Astrocyte of the cerebellum (primary cell): ENCODE results near the gene CDRT4.

ENCODE experiments used
- DNase-seq: peaks from one replicate; pipeline ENCODE4 v3.0.0-alpha.2; 2011; ENCODE audit warnings: low read depth
- H3K4me3 ChIP-seq: 2 replicates; pipeline ENCODE4 v1.5.1; 2011; ENCODE audit warnings: mild to moderate bottlenecking, low read depth, low read length, moderate library complexity
- in situ Hi-C: cut with HindIII; loops from 2 replicates; pipeline ENCODE4 v1.10.0; 2017; ENCODE audit warnings: low sequenced_read_pairs
- TF ChIP-seq, protein P1 (sequence below): IDR thresholded peaks from 2 replicates; pipeline ENCODE4 v1.5.1; 2012; ENCODE audit warnings: low read length, low read depth, moderate library complexity, mild to moderate bottlenecking; ENCODE audit errors: missing control alignments

CDRT4 gene

GRCh38 chr17:15503731-15504130, 36.3 kb upstream of the CDRT4 start:
- no peak overlapping the region for H3K4me3 ChIP-seq
- in situ Hi-C loops, result no loop called here
- TF ChIP-seq, protein P1, sequence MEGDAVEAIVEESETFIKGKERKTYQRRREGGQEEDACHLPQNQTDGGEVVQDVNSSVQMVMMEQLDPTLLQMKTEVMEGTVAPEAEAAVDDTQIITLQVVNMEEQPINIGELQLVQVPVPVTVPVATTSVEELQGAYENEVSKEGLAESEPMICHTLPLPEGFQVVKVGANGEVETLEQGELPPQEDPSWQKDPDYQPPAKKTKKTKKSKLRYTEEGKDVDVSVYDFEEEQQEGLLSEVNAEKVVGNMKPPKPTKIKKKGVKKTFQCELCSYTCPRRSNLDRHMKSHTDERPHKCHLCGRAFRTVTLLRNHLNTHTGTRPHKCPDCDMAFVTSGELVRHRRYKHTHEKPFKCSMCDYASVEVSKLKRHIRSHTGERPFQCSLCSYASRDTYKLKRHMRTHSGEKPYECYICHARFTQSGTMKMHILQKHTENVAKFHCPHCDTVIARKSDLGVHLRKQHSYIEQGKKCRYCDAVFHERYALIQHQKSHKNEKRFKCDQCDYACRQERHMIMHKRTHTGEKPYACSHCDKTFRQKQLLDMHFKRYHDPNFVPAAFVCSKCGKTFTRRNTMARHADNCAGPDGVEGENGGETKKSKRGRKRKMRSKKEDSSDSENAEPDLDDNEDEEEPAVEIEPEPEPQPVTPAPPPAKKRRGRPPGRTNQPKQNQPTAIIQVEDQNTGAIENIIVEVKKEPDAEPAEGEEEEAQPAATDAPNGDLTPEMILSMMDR, result no peak
- no peak for DNase-seq

- in situ Hi-C loops, result no loop called here
- TF ChIP-seq, protein P1, result peak; percentile 95
- peak; percentile 90 for DNase-seq
- H3K4me3 ChIP-seq, result peak overlapping the region; percentile 5
Measured at GRCh38 chr17:15502369-15503112, 35.1 kb upstream of the CDRT4 start.

- DNase-seq, result no peak
- TF ChIP-seq, protein P1, result no peak
- no peak overlapping the region for H3K4me3 ChIP-seq
- in situ Hi-C loops, result no loop called here
Measured at GRCh38 chr17:15501793-15502192, 34.4 kb upstream of the CDRT4 start.

DNA sequence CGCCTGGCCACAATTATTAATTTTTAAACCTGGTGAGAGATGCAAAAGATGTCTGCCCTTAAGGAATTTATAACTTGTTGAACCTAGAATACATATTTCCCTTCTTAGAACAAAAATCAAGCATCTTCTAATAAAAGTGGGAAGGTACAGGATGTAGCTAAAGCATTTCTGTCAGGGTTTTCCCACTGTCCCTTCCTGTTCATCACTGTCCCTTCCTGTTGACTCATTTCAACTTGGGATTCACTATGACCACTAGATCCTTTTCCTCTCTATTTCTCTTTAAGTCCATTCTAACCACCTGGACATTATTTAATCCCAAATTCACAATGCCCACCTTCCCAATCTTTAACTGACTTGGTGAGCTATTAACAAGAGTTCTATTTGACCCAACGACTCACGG, 33.9 kb upstream of the CDRT4 start:
- in situ Hi-C loops, result no loop called here
- H3K4me3 ChIP-seq, result no peak overlapping the region
- TF ChIP-seq, protein P1, result no peak
- DNase-seq, result no peak

DNA sequence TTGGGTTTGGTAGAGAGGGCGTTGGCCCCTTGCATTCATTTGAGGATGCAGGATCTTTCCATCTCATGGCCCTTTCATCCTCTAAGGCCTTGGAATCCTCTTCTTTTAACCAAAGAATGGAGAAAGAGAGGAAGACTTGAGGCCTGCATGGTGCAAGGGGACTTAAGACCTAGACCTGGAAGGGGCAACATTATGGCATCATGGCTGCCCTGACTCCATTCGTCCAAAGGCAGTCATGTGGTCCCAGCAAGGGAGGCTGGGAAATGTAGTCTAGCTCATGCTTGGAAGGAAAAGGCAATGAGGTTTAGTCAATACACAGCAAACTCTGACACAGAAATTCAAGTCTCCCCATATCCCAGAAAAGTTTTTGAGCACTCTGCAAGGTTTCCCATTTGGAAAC, 30.7 kb upstream of the CDRT4 start:
- in situ Hi-C loops, result loop anchor here (5.0 to 25.0 kb wide), 2 partner anchors 71 to 236 kb away; partner anchors contain the start of gene PMP22
- TF ChIP-seq, protein P1, result no peak
- H3K4me3 ChIP-seq, result no peak overlapping the region
- DNase-seq, result no peak

DNA sequence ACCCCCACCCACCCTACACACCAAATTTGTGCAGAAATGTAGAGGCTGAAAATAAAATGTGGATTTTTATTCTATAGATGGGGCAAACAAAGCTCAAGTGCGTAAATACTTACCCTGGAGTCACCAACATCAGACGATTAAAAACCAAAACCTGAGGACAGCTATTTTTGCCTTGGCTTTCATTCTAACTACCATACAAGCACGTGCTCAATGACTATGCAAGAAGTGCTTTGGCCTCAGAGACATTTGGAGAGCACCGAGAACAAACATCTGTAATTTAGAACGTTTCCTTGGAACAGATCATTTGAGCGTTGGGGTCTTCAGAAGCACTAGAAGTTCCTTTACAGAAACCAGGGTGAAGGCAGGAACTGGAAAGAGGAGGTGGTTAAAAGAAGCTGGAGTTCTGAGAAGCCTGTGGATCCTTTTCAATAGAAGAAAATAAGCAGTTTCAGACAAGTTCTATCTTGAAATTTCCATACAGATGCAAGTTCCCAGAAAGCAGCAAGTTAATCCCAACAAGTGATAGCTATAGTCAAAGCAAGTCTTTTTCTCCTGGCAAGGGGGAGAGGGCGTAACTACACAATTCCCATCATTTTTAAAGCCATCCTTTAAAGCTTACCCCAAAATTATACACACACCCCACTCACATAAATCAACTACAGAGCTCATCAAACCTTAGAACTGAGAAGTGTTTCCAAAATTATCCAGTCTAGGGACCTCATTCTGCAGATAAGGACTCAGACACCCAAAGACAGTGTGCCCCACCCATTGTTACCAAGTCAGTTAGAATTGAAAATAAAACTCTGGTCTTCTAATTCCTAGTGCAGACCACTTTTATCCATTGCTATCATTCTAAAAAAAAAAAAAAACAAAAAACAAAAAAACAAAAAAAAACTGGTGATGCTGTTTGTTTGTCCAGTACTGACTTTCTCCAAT, 29.6 kb upstream of the CDRT4 start:
- no peak for DNase-seq
- in situ Hi-C loops, result loop anchor here (5.0 to 25.0 kb wide), 2 partner anchors 70 to 235 kb away; partner anchors contain the start of gene PMP22
- TF ChIP-seq, protein P1, result no peak
- no peak overlapping the region for H3K4me3 ChIP-seq
